HG03064 (cell line): ENCODE results near the gene ATRAID.

ENCODE experiments used
- ATAC-seq: cut with Tn5 transposase; IDR thresholded peaks from one replicate; pipeline ENCODE4 v1.9.1; 2021; ENCODE audit warnings: low read depth; ENCODE audit not compliant: unreplicated experiment

The ATRAID gene

DNA sequence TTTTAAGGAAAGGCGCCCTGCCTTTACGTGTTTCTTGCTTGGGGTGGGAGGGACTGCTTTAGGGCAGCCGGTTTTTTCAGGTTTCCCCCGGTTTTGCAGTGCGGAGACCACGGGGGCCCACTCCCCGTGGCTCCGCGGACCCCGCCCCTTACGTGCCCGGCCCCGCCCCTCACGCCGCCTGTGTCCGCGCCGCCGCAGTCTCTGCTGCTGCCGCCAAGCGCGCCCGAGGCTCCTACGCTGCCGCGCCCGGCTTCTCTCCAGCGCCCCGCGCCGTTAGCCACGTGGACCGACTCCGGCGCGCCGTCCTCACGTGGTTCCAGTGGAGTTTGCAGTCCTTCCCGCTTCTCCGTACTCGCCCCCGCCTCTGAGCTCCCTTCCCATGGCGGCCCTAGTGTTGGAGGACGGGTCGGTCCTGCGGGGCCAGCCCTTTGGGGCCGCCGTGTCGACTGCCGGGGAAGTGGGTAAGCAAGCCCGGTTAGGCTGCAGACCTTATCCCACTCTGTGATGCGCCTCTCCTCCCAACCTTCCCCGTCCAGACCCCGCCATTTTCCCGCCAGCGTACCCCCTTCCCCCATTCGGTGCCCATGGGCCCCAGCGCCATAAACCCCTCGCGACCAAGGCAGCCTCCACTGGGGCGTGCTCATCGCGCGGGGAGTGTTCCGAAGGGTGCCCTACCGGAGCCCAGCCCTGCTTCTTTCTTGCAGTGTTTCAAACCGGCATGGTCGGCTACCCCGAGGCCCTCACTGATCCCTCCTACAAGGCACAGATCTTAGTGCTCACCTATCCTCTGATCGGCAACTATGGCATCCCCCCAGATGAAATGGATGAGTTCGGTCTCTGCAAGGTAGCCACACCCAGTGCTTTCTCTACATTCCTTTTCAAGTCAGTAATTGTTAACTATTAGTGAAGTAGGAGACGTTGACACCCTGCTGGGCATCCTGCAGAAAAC lies 5.6 kb downstream of the ATRAID start, which contains the start of gene CAD:
Gene CAD (plus strand): TSS at position 197 of the 949 bp plus-strand sequence. CDS start 183 bp downstream, at position 380.
- ATAC-seq, result peak; percentile 68

DNA sequence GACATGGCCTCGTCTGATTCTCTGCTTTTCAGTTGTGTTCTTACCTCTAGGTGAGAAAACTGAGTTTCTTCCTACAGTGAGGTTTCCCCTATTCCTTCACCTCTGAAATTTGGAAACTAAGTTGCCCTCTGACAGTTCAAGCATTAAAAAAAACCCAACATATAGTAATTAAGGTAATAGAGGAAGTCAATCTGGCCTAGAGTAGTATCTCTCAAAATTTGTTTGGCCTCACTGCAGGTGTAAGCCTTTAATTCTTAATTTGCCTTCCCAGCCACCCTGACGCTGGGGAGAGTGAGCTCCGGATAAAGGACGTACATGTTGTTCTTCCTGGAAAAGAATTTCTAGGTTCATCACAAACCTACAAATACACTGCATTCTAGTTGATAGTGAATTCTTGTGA lies 6.8 kb downstream of the ATRAID start:
- no peak for ATAC-seq

DNA sequence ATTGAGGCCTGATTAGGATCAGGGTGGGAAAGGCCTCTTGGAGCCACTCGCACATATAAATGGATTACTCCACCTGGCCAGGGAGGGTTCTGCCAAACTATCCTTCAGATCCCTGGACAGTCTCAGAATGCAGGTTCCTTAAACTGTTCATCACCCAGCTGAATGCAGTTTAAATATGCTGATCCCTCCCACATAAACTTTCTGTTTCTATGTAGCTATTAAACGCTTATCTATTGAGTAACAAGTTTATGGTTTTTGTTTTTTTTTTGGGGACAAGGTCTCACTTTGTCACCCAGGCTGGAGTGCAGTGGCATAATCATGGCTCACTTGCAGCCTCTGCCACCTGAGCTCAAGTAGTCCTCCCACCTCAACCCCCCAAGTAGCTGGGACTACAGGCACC lies 7.2 kb downstream of the ATRAID start:
- ATAC-seq, result no peak

DNA sequence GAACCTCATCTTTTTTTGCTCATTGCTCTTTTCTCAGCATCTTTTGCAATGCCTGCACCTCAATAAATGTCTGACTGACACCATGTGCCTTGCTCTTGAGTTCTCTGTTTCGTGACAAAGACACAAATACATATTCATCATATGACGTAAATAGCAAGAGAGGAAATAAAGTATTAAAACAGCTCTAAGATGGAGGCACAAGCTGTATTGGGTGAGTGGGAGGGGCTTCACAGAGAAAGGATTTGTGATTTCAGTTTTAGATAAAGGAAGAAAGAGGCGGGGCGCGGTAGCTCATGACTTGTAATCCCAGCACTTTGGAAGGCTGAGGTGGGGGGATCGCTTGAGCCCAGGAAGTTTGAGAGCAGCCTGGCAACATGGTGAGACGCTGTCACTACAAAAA lies 8.2 kb downstream of the ATRAID start:
- no peak for ATAC-seq

DNA sequence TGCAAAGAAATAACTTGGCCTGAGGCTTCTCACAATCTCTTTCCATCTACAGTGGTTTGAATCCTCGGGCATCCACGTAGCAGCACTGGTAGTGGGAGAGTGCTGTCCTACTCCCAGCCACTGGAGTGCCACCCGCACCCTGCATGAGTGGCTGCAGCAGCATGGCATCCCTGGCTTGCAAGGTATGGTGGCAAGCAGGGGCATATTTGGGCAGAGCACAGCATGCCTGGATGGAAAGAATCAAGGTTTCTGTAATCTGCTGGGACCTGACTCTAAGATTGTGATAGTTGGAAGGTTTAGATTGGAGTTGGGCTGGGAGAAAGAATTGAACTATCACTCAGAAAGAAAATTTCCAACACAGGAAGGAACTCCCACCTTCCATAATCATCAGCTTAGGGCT lies 9.3 kb downstream of the ATRAID start:
- ATAC-seq, result no peak

DNA sequence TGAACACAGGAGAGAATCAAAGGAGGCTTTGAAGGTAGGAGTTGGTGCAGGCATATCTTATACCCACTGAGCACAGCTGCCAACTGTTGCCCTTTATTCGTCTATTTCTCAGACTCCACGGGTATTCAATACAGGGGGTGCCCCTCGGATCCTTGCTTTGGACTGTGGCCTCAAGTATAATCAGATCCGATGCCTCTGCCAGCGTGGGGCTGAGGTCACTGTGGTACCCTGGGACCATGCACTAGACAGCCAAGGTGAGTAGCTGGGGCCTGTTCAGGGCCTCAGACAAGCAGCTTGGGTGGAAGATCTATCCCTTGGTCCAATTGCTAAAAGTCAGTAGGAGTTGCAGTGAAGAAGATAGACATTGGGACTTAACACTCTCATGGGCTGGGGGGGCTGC lies 10.6 kb downstream of the ATRAID start:
- ATAC-seq, result no peak

DNA sequence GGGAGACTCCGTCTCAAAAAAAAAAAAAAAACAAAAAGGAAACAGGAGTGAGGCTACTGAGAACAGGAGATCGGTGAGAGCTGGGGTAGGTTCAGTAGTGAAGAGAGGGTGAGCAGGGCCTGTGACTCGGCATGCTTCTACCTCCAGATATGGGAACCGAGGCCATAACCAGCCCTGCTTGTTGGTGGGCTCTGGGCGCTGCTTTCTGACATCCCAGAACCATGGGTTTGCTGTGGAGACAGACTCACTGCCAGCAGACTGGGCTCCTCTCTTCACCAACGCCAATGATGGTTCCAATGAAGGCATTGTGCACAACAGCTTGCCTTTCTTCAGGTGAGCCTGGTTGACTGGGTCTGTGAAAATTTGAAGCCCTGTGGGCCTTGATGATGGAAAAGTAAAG lies 11.6 kb downstream of the ATRAID start:
- ATAC-seq, result no peak

DNA sequence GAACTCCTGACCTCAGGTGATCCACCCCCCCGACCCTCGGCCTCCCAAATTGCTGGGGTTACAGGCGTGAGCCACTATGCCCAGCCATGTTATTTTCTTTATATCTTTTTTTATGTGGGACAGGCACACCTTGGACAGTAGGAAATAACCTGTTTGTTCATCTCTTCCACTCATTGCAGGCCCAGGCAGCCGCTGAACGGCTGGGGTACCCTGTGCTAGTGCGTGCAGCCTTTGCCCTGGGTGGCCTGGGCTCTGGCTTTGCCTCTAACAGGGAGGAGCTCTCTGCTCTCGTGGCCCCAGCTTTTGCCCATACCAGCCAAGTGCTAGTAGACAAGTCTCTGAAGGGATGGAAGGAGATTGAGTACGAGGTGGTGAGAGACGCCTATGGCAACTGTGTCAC lies 13.7 kb downstream of the ATRAID start:
- ATAC-seq, result no peak

DNA sequence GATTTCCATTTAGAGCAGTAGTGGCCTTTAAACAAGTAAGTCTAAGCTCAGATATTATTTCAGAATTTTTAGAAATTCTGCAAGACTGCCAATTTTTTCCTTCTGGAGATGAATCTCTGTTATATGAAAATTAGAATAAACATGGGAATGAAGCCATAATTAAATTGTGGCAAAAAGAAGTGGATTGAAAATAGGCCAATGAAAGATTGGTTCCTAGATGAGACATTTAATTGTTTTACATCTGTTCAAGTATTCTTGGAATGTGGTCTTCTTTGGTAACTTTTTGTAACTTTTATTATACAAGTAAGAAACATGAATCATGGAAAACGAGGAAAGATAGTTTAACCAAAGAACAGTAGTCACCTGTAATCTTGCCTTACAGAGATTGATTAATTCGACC lies 15.7 kb downstream of the ATRAID start:
- ATAC-seq, result no peak

DNA sequence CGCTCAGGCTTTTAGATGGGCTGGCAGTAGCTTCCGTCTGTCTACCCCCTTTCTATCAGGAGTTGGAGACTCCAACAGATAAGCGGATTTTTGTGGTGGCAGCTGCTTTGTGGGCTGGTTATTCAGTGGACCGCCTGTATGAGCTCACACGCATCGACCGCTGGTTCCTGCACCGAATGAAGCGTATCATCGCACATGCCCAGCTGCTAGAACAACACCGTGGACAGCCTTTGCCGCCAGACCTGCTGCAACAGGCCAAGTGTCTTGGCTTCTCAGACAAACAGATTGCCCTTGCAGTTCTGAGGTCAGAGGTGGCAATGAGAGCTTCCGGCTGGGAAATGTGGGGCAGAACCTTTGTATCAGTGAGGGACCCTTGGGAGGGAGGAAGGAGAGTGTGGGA lies 20.1 kb downstream of the ATRAID start:
- no peak for ATAC-seq

DNA sequence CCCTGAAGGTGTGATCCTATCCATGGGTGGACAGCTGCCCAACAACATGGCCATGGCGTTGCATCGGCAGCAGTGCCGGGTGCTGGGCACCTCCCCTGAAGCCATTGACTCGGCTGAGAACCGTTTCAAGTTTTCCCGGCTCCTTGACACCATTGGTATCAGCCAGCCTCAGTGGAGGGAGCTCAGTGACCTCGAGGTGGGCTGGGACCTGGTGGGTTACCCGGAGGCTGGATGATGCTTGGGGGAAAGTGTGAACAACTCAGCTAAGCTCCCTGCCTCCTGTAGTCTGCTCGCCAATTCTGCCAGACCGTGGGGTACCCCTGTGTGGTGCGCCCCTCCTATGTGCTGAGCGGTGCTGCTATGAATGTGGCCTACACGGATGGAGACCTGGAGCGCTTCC lies 21.5 kb downstream of the ATRAID start:
- ATAC-seq, result no peak

DNA sequence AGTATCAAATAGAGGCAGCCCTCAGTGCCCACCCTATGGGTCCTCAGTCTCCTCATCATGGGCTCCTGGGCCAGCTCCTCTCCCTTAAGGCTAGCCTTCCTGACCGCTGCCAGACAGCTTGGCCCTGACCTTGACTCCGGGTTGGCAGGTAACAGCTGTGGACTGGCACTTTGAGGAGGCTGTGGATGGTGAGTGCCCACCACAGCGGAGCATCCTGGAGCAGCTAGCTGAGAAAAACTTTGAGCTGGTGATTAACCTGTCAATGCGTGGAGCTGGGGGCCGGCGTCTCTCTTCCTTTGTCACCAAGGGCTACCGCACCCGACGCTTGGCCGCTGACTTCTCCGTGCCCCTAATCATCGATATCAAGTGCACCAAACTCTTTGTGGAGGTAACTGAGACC lies 24.3 kb downstream of the ATRAID start:
- no peak for ATAC-seq

DNA sequence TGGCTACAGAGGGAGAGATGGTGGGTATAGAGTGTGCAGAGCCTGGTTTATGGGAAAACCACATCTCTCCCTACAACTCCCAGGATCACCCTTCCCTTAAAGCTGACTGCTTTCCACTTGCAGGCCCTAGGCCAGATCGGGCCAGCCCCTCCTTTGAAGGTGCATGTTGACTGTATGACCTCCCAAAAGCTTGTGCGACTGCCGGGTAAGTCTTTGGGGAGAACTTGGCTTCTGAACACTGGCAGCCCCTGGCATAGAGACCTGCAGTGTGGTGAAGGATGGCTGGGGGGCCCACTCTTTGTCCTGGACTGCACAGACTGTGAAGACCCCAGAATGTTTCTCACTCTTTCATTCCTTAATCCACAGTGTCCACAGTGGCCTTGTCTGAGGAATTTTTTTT lies 24.8 kb downstream of the ATRAID start:
- ATAC-seq, result no peak

DNA sequence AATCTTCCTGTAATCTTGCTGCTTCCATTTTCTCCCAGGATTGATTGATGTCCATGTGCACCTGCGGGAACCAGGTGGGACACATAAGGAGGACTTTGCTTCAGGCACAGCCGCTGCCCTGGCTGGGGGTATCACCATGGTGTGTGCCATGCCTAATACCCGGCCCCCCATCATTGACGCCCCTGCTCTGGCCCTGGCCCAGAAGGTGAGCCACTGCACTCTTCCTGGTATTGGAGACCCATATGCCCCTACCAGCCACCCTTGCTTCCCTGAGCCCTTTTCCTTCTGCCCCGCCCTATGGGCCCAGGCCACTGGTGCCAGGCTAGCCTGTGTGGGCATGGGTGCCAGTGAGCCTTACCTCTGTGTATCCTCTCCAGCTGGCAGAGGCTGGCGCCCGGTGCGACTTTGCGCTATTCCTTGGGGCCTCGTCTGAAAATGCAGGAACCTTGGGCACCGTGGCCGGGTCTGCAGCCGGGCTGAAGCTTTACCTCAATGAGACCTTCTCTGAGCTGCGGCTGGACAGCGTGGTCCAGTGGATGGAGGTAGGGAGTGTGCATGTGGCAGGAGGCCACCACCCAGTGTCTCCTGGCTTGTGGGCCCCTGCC lies 25.6 kb downstream of the ATRAID start:
- no peak for ATAC-seq

DNA sequence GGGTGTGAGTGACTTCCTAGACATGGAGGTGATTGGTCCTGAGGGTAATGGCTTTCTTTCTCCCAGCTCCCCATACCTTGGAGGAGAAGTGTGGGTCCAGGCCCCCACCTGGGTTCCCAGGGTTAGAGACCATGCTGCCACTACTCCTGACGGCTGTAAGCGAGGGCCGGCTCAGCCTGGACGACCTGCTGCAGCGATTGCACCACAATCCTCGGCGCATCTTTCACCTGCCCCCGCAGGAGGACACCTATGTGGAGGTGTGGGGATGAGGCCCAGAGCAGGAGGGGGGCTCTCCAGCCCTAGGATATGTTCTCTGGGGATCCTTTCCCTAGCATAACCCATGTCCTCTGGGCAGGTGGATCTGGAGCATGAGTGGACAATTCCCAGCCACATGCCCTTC lies 27.1 kb downstream of the ATRAID start:
- ATAC-seq, result no peak

DNA sequence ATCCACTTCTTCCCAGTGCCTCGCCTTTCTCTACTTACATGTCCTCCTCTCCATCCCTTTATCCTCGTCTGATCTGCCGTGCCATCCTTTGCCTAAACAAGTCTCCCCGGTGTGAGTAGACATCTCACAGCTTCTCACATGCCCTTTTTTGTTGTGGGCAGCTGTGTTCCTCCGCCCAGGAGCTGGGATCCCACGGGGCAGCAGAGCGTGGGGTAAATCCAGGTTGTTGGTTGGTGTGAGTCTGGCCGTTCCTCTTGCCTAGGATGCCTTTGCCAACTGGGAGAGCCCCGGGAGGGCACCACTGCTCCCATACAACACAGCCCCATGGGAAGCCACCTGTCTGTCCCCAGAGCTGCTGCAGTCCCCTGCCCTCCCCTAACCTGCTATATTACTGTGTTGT lies 28.6 kb downstream of the ATRAID start:
- ATAC-seq, result no peak

DNA sequence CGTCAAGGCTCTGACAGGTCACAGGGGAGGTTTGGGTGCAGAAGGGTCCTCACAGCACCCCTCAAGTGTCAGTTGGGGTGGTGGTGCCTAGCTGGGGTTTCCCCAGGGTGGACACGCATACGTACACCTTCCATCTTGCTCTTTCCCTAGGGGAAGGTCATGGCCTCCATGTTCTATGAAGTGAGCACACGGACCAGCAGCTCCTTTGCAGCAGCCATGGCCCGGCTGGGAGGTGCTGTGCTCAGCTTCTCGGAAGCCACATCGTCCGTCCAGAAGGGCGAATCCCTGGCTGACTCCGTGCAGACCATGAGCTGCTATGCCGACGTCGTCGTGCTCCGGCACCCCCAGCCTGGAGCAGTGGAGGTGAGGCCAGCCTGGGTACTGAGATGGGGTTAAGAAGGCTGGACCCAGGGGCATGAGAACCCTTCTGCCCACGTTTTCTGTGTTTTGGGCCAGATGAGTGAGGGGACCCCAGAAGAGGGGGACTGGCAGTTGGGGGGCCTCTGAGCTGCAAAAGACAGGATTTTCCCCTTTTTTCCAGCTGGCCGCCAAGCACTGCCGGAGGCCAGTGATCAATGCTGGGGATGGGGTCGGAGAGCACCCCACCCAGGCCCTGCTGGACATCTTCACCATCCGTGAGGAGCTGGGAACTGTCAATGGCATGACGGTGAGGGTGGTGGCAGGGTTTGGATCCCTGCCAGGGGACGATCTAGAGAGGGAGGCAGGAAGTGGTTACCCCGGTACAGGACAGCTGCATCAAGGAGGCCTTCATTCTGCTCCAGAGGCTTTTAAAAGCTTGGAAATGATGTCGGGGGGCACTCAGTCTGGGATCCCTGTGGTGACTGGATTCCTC lies 30.1 kb downstream of the ATRAID start:
- no peak for ATAC-seq

DNA sequence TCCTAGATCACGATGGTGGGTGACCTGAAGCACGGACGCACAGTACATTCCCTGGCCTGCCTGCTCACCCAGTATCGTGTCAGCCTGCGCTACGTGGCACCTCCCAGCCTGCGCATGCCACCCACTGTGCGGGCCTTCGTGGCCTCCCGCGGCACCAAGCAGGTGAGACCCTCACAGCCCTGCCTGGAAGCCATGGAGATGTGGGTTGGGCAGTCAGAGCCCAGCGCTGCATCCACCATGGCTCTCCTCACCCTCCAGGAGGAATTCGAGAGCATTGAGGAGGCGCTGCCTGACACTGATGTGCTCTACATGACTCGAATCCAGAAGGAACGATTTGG lies 30.7 kb downstream of the ATRAID start:
- ATAC-seq, result no peak

DNA sequence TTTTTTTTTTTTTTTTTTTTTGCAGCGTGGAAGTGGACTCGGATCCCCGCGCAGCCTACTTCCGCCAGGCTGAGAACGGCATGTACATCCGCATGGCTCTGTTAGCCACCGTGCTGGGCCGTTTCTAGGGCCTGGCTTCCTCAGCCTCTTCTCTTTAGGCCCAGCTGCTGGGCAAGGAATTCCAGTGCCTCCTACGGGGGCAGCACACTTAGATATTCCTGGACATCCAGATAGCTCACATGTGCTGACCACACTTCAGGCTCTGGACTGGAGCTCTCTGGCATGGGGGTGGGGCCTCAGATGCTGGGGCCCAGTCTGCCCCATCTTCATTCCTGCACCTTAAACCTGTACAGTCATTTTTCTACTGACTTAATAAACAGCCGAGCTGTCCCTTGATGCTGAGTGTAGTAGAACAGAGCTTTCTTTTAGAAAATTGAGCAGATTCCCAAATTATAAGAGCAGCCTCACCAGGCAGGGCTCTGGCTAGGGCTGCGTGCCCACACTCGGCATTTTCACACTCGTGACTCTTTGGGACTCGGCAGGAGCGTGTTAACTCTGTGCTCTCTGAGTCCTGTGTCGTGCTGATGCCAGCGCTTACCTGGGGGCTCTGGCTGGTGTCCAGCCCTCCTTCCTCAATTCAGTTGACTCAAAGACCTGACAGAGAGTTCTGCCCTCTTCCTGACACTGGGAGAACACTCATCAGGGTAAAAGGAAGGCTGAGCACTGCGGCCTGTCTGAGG lies 31.7 kb downstream of the ATRAID start:
- ATAC-seq, result no peak

DNA sequence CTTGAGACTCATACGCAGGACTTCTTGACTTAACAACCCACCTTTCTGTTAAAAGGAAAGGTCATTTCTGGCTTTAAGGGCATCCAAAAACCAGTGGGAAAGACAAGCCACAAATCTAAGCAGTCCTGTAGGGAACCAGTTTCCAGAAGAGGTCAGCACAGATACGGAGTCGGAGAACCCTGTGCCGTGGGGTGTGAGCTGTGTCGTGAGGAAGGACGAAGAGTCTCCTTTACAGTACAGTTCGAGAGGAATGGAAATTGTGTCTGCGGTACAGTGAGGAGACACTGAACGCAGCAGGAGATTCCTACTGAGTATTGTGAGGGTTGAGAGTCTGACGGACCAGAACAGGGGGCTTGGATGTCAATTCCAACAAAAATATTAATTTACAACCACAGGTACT lies 33.3 kb downstream of the ATRAID start:
- no peak for ATAC-seq

DNA sequence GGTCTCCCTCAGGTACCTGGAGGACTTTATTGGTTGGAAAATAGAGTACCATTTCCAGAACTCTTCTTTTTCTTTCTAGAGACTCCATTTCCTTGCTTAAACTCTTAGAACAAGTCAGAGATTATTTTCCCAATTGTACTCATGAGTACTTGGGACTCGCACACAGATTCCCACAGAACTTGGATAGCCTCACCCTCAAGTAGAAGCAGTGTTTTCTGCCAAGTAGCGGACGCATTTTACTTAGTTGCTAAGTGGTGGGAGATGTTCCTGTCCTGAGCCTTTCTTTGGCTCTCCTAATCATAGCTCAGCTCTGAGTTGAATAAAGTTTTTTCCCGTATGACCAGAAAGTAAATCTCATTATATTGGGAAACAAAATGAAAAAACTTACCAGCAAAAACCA lies 33.8 kb downstream of the ATRAID start:
- ATAC-seq, result no peak
